UCSD-AML1 (cell line): ENCODE results near the gene C1orf94.

Experiments used
- DNase-seq: peaks from one replicate; lab custom pipeline; 2025; ENCODE audit not compliant: unreplicated experiment; lab: John Stamatoyannopoulos, UW

Gene C1orf94

DNA sequence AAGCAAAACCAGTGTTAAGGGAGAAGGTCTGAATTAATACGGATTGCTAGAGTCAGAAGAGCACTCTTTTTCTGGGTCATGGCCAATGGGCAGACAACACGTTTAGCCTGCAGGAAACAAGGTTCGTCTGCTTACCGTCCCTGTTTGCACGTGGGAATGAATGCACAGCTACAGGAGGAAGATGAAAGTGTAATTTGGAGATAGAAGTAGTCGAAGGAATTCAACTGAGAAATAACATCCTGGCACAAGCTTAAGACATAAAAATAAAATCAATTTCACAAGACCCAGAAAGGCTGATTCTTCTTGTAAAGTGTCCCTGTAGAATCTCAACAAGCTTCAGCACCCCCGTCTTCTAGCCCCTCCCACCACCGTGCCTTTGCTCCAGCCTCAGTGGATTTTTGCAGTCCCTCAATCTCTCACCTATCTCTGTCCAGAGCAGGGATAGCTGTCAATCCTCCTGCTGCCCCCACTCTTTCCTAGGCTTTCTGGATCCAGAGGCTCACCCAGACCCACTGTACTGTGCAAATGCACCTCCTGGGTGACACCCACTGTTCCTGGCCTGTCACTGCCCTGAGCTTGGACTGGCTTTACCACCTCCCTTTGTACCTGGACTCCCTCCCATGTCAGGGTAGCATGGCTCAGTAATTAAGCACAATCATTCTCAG lies 60.6 kb downstream of the C1orf94 start:
- no peak for DNase-seq

DNA sequence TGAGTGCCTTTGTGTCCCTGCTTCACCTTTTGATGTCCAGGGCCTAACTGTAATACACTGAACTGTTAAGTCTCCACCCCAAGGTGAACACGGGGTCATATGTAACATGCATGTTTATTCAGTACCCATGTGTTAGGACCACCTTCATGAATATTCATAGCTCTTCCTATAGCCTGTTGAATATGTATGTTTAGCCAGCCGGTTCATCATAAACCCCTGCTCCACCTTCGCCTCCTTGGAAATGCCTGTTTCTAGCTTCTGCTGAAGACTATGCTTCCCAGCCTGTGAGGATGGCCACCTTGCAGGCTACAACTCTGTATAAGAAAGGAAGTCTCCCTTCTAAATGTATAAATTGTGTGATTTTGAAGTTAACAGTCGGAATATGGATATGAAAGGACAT lies 69.3 kb downstream of the C1orf94 start:
- no peak for DNase-seq

DNA sequence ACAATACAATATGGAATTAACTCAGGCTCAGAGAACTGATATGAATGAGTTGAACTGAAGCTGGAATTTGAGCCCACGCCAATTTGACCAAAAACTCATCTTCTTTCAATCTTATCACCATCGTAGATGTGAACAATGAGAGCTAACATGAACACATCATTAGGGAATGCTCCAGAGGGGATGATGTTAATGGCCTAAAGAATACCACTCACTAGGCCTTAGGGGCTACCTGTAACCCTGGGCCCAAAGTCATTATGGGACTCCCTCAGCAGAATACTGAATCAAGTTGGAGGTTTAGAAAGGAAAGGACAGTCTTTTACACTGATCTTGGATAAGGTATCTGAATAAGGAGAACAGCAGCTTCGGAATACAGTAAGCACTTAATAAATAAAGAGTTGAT lies 73.6 kb downstream of the C1orf94 start:
- no peak for DNase-seq

DNA sequence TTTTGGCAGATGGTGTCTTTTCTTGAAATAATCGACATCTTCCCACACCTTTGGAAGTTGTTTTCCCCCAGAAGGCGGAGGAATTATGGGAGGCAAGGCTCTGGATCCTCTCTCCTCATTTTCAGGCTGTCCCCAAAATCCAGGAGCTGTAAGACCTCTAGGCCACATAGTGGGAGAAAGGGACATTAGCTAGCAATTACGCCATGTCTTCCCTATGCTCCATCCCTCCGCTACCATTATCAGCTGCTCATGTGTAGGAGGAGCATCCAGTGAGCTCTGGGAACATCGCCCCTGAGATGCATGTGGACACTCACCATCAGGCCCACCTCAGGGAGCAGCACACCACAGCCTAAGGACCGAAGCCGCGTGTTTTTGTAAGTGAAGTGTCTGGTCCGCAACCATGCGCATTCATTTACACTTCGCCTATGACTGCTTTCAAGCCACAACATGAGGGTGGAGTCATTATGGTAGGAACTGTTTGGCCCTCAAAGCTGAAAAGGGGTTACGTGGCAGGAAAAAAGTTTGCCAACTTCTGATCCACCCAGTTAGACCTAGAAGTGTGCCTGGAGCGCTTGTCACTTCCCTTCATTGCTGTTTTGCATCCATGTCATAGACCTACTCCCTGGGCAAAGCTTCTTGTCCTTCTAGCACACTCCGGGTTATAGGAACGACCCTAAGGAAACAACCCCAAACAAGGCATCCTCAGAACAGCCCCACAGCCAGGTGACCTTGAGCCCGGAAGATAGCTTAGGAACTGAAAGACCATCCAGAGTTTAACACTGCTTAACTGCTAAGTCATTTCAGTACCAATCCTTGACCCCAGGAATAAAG lies 85.5 kb downstream of the C1orf94 start:
- DNase-seq: no peak

DNA sequence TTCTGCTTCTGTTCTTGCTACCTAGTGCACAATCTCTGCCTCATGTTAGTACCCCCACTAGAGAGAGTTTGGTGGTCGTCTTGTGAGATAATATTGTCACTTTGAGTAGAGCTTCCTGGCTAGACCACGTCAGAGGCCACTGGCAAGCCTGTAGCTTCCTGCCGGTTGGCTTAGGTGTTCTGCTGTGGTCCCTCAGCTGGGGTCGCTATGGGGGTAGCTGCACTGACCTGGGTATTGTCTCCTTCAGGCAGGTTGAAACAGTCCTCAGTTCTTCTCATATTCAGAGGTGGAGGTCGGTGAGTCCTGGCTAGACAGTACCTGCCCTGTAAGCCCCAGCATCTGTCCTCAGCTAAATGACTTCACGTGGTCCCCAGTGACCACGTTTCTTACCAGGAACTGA lies 86.2 kb downstream of the C1orf94 start:
- no peak for DNase-seq

DNA sequence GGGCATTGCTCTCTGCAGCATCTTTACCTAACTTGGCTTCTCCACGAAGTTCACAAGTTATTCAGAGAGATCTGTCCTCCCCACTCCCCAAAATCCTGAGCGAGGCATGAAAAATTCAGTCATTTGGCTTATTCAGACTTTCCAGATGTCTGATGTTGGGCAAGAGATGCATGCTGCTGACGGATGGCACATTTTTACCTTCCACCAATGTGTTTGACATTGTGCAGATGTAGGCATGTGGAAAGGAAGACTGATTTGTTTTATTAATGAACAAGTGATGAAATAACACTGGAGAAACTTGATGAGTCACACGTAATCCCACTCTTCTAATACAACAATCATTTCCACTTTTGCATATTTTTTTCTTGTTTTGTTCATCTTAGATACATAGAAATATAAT lies 86.7 kb downstream of the C1orf94 start:
- DNase-seq: no peak

DNA sequence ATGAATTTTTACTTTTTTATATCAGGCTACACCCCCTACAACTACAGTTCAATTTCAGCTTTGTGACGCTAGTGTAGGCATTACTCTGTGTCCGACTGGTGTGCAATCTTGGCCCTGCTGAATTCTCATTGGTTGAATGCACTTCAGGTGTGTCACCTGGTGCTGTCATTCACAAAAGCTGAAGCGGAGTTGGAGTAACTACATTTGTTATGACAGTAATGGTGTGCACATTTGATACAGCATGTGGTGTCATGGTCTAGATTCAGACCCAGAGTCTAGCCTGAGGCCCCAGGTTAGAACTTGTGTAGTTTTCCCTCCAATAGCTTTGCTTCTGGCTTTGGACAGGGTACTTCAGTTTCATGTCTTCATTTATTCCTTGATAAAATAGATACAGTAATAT lies 88.7 kb downstream of the C1orf94 start:
- no peak for DNase-seq

DNA sequence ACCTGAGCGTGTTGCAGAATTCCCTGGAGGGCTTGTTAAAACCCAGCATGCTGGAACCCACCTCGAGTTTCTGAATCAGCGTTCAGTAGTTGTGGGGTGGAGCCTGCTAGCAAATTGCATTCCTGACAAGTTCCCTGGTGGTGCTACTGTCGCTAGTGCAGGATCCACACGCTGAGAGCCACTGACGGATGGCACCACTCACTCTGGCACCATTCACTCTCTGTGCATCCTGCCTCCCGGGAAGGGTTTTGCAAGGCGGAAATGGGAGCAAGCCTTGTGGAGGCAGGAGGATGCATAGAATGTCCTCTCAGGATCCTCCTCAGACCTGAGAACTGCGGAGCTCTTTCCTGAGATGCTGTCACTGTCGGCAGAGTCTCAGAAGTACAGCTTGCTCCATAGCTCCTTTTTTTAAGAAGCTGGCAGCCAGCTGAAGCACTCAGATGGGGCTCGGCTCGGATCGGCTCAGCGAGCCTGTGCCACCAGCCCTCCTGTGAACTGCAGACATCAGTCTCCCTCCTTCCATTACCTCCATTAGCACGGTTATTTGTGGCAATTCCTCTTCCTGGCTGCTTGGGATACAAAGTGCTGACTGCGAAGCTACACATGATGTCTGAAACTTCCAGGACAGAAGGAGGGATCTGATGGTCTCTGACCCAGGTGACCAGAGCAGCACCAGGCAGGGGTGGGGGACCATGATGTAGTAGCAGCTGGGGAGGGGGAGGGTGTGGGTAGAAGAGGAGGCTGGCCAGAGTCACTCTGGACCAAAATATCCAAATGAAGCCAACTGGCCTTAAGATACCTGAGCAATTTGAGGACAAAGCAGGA lies 89.6 kb downstream of the C1orf94 start:
- DNase-seq: no peak

DNA sequence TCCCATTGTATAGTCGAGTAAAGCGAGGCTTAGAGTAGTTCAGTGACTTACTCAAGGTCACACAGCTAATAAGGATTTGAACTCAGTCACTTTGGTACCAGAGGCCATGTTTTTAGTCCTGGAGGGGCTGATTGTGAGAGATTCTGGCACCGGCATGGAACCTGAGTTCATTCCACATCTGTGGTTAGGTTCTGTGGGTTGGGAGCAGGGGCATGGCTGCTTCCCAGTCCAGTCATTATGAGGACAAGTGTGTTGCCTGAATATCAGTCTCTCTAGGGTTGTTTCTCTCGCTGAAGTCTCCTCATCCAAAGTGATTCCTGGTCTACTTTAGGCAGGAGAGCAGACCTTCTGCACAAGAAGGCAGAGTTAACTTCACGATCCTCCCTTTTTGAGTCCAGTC lies 90.6 kb downstream of the C1orf94 start:
- no peak for DNase-seq

DNA sequence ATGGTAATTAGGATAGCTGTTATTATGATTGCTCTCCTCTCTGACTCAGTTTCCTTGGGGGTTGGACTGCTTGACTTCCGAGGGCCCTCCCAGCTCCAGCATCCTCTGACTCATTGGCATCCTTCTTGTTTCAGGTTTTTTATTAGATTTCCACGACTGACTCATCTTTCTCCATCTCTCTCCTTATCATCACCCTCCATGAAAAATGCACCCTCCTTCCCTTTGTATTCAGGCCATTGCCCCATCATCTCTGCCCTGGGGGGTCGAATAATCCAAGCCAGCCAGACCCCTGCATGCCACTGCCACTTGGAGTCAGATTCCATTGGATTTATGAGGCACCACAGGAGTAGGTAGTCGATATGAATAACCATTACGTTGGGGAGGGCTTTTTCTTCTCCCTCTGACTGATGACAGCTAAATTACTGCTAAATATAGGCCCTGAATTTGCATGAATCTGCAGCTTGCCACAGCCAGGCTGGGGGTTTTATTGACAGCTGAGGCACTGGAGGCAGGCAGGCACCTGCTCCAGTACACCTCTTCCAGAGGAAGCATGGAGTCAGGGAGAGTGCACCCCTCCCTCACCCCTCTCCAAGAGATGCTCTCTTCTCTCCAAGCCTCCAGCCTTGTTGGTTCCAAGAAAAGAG lies 91.7 kb downstream of the C1orf94 start:
- no peak for DNase-seq
